Activated CD8-positive, alpha-beta T cell treated with anti-CD3 and anti-CD28 coated beads for 36 hours (primary cell): ENCODE data around the gene MYLK4. TPM values are rescaled to one million over a fixed set of nuclear protein-coding genes. Genes with fewer than 3 reads are reported as not detected.

ENCODE experiments used
- ATAC-seq: fragments of 200-7000 bp; cut with Tn5 transposase; one replicate; pipeline ENCODE4 v1.10.0; 2021; ENCODE audit warnings: mild to moderate bottlenecking, moderate library complexity
- CTCF ChIA-PET: fragments of 350-600 bp; sonication (Branson Sonifier 250); formaldehyde crosslinking; loops from one replicate; lab custom pipeline; 2021; ENCODE audit warnings: antibody characterized with exemption; lab: Charles Lee
- POLR2A ChIA-PET: fragments of 350-600 bp; sonication (Branson Sonifier 250); formaldehyde crosslinking; loops from one replicate; lab custom pipeline; 2021; ENCODE audit warnings: antibody characterized with exemption; lab: Charles Lee
- DNase-seq: peaks from one replicate; pipeline ENCODE4 v3.0.0-alpha.2; 2020
- H3K27ac Mint-ChIP-seq: one replicate; pipeline ENCODE4 v1.8.0; 2021; ENCODE audit warnings: mild to moderate bottlenecking, mixed read lengths
- H3K27me3 Mint-ChIP-seq: one replicate; pipeline ENCODE4 v1.8.0; 2021; ENCODE audit warnings: mixed read lengths
- H3K36me3 Mint-ChIP-seq: one replicate; pipeline ENCODE4 v1.8.0; 2021; ENCODE audit warnings: low read depth, mixed read lengths
- H3K4me1 Mint-ChIP-seq: one replicate; pipeline ENCODE4 v1.8.0; 2021; ENCODE audit warnings: low read depth, mixed read lengths
- H3K4me3 Mint-ChIP-seq: one replicate; pipeline ENCODE4 v1.8.0; 2021; ENCODE audit warnings: mild to moderate bottlenecking, moderate library complexity, mixed read lengths
- H3K9me3 Mint-ChIP-seq: one replicate; pipeline ENCODE4 v1.8.0; 2021; ENCODE audit warnings: mixed read lengths
- intact Hi-C: fragments of 100-400 bp; cut with micrococcal nuclease; formaldehyde crosslinking; loops from one replicate; pipeline ENCODE4 v1.10.0; 2022
- total RNA-seq, 2 experiments: library from RNA; stranded (reverse); gene quantifications; one replicate each; pipeline ENCODE4 v1.2.3, GENCODE V29; 2021
- TF ChIP-seq, protein P1 (sequence below): fragments of 200-600 bp; IDR thresholded peaks from one replicate; pipeline ENCODE4 v1.8.0; 2022; ENCODE audit warnings: antibody characterized with exemption, mild to moderate bottlenecking

Gene MYLK4
- total RNA-seq, 2 experiments from 2014 or later, result 0.09 to 0.11 TPM

DNA sequence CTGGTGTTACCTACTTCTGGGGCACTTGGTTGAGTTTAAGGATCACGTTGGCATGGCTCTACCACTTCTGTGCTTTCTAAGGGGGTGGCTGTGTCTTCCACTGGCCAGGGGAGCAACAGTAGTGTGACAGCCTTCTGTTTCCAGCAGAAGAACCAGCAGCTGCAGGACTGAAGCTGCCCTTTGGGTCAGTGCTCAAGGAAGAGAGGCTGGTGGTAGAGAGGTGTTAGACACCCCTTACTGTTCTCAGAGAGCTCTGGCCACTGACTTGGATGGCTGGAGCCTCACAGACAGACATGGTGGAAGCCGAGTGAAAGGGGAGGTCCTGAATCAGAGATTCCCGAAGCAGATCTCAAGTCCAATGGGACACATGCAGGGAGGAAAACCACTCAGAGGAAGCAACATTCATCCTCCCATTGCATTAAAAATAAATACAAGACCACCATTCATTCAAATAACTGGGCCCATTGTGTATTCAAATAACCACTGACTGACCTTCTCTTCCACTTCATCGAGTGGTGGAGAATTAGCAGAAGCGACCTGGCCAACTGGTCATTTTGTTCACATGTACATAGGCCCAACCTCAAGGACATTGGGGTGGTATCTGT lies 106.7 kb downstream of the MYLK4 start:
- Mint-ChIP-seq H3K27ac (no peak overlapping the region), H3K9me3 (no peaks in the 10 kb centered on the region), H3K4me1 (no peaks in the 10 kb centered on the region), H3K36me3 (no peaks in the 10 kb centered on the region), H3K4me3 (no peak overlapping the region), H3K27me3 (peaks cover 28% of the 10 kb centered on the region)
- ATAC-seq (no peak), DNase-seq (no peak)
- TF ChIP-seq, protein P1, sequence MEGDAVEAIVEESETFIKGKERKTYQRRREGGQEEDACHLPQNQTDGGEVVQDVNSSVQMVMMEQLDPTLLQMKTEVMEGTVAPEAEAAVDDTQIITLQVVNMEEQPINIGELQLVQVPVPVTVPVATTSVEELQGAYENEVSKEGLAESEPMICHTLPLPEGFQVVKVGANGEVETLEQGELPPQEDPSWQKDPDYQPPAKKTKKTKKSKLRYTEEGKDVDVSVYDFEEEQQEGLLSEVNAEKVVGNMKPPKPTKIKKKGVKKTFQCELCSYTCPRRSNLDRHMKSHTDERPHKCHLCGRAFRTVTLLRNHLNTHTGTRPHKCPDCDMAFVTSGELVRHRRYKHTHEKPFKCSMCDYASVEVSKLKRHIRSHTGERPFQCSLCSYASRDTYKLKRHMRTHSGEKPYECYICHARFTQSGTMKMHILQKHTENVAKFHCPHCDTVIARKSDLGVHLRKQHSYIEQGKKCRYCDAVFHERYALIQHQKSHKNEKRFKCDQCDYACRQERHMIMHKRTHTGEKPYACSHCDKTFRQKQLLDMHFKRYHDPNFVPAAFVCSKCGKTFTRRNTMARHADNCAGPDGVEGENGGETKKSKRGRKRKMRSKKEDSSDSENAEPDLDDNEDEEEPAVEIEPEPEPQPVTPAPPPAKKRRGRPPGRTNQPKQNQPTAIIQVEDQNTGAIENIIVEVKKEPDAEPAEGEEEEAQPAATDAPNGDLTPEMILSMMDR, result no peak
- ChIA-PET CTCF (interaction anchor here (1.7 kb wide), 1 partner anchor 9 kb away, joined by 11 read pairs; no protein-coding TSS in a partner anchor), POLR2A (no interaction called here)
- intact Hi-C loops, result no loop called here

GRCh38 chr6:2643130-2643529 lies 107.6 kb downstream of the MYLK4 start:
- no peak for DNase-seq
- TF ChIP-seq, protein P1, result no peak
- H3K27me3 Mint-ChIP-seq, result peaks cover 27% of the 10 kb centered on the region
- no peak overlapping the region for H3K27ac Mint-ChIP-seq
- H3K4me3 Mint-ChIP-seq, result no peak overlapping the region
- intact Hi-C loops, result no loop called here
- ChIA-PET POLR2A (no interaction called here), CTCF (interaction anchor here (1.7 kb wide), 1 partner anchor 8 kb away, joined by 11 read pairs; no protein-coding TSS in a partner anchor)
- no peak for ATAC-seq
- no peaks in the 10 kb centered on the region for H3K4me1 Mint-ChIP-seq
- H3K36me3 Mint-ChIP-seq, result no peaks in the 10 kb centered on the region
- no peaks in the 10 kb centered on the region for H3K9me3 Mint-ChIP-seq

- Mint-ChIP-seq H3K27ac (no peak overlapping the region), H3K4me1 (no peaks in the 10 kb centered on the region), H3K9me3 (no peaks in the 10 kb centered on the region), H3K36me3 (no peaks in the 10 kb centered on the region), H3K4me3 (no peak overlapping the region), H3K27me3 (peaks cover 20% of the 10 kb centered on the region)
- ChIA-PET CTCF (no interaction called here), POLR2A (no interaction called here)
- intact Hi-C loops, result no loop called here
- TF ChIP-seq, protein P1, result no peak
- DNase-seq (no peak), ATAC-seq (no peak)
Observed at GRCh38 chr6:2641044-2641725, 109.5 kb downstream of the MYLK4 start.

DNA sequence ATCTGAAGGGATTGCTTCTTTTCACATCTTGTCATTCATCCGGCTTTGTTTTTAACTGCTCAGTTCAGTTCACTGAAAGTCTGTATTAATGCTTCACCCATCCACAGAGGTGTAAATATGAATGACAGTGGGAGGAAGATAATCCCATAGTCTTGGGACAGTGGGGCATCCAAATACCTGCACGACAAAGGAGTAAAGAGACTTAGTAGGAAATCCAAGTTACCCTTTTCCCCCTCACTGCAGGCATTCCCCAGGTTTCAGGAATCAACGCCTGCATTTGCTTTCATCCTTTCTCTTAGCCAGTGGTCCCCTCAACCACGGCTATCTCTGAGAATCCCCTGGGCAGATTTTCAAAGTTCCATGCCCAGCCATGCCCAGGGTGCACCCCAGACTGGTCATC lies 110.2 kb downstream of the MYLK4 start:
- CTCF ChIA-PET, result no interaction called here
- ATAC-seq, result no peak
- H3K27ac Mint-ChIP-seq, result no peak overlapping the region
- no peaks in the 10 kb centered on the region for H3K4me1 Mint-ChIP-seq
- no peak for DNase-seq
- H3K36me3 Mint-ChIP-seq, result no peaks in the 10 kb centered on the region
- intact Hi-C loops, result no loop called here
- H3K27me3 Mint-ChIP-seq, result peaks cover 16% of the 10 kb centered on the region
- no peaks in the 10 kb centered on the region for H3K9me3 Mint-ChIP-seq
- POLR2A ChIA-PET, result no interaction called here
- H3K4me3 Mint-ChIP-seq, result no peak overlapping the region
- TF ChIP-seq, protein P1, result no peak

GRCh38 chr6:2639896-2640295 lies 110.8 kb downstream of the MYLK4 start:
- no peak overlapping the region for H3K27ac Mint-ChIP-seq
- H3K9me3 Mint-ChIP-seq, result no peaks in the 10 kb centered on the region
- H3K4me3 Mint-ChIP-seq, result no peak overlapping the region
- peaks cover 1% of the 10 kb centered on the region for H3K4me1 Mint-ChIP-seq
- H3K27me3 Mint-ChIP-seq, result peaks cover 16% of the 10 kb centered on the region
- H3K36me3 Mint-ChIP-seq, result no peaks in the 10 kb centered on the region
- POLR2A ChIA-PET, result interaction anchor here (0.6 kb wide), 1 partner anchor 263 kb away, joined by 3 read pairs; the partner anchor contains the start of gene SERPINB9
- TF ChIP-seq, protein P1, result no peak
- CTCF ChIA-PET, result no interaction called here
- intact Hi-C loops, result loop anchor here (10.0 kb wide), 1 partner anchor 185 kb away; no protein-coding TSS in a partner anchor
- no peak for ATAC-seq
- no peak for DNase-seq
